DND-41 (cell line): ENCODE data around the gene TMEM138.

ENCODE experiments used
- CTCF ChIP-seq: IDR thresholded peaks from 2 replicates; pipeline ENCODE4 v1.5.1; 2012; ENCODE audit warnings: borderline replicate concordance, low read length, moderate library complexity, mild to moderate bottlenecking; ENCODE audit not compliant: poor library complexity, severe bottlenecking; ENCODE audit errors: extremely low read depth
- EZH2 ChIP-seq: IDR thresholded peaks from 3 replicates; pipeline ENCODE4 v1.6.1; 2012; ENCODE audit warnings: borderline replicate concordance, low read depth, mild to moderate bottlenecking, moderate library complexity, low read length, inconsistent platforms; ENCODE audit not compliant: severe bottlenecking

GRCh38 chr11:61364012-61364675, 2.0 kb downstream of the TMEM138 start:
- TF ChIP-seq CTCF (no peak), EZH2 (no peak)
